KMS-11 (cell line): Measurements from ENCODE around the gene HEXD.

Experiments
- H2AFZ ChIP-seq: fragments of 200-600 bp; sonication (generic); 2 replicates; pipeline ENCODE4 v1.6.1; 2016; ENCODE audit warnings: antibody characterized with exemption, mixed run types, low read depth
- H3K27ac ChIP-seq: fragments of 200-600 bp; sonication (generic); 2 replicates; pipeline ENCODE4 v1.6.1; 2016; ENCODE audit warnings: mild to moderate bottlenecking, mixed run types
- H3K27me3 ChIP-seq: fragments of 200-600 bp; sonication (generic); 2 replicates; pipeline ENCODE4 v1.6.1; 2017; ENCODE audit warnings: mild to moderate bottlenecking, low read depth, mixed run types, moderate library complexity; ENCODE audit not compliant: insufficient read depth
- H3K36me3 ChIP-seq: fragments of 200-600 bp; sonication (generic); 2 replicates; pipeline ENCODE4 v1.6.1; 2017; ENCODE audit warnings: mild to moderate bottlenecking, mixed run types; ENCODE audit not compliant: insufficient read depth
- H3K4me1 ChIP-seq: fragments of 200-600 bp; sonication (generic); 2 replicates; pipeline ENCODE4 v1.6.1; 2016; ENCODE audit warnings: mild to moderate bottlenecking, low read depth, mixed run types; ENCODE audit not compliant: poor library complexity, severe bottlenecking
- H3K4me2 ChIP-seq: fragments of 200-600 bp; sonication (generic); 2 replicates; pipeline ENCODE4 v1.7.0; 2016; ENCODE audit warnings: mild to moderate bottlenecking, mixed run types
- H3K4me3 ChIP-seq: fragments of 200-600 bp; sonication (generic); IDR thresholded peaks from 2 replicates; pipeline ENCODE4 v1.6.1; 2017; ENCODE audit warnings: low read depth, low read length, mixed read lengths; ENCODE audit not compliant: insufficient read depth
- H3K79me2 ChIP-seq: fragments of 200-600 bp; sonication (generic); 2 replicates; pipeline ENCODE4 v1.6.1; 2016; ENCODE audit warnings: low read depth, mixed run types; ENCODE audit not compliant: insufficient read depth
- H3K9ac ChIP-seq: fragments of 200-600 bp; sonication (generic); 2 replicates; pipeline ENCODE4 v1.6.1; 2016; ENCODE audit warnings: mild to moderate bottlenecking, mixed run types
- H4K20me1 ChIP-seq: fragments of 200-600 bp; sonication (generic); 2 replicates; pipeline ENCODE4 v1.6.1; 2016; ENCODE audit warnings: mild to moderate bottlenecking, mixed run types; ENCODE audit not compliant: insufficient read depth
- TF ChIP-seq, protein P1 (sequence below): fragments of 200-600 bp; sonication (generic); conservative IDR thresholded peaks from 2 replicates; pipeline ENCODE4 v1.6.1; 2017; ENCODE audit warnings: low read depth, mild to moderate bottlenecking, antibody characterized with exemption, low read length, moderate library complexity, mixed read lengths

Gene HEXD

DNA sequence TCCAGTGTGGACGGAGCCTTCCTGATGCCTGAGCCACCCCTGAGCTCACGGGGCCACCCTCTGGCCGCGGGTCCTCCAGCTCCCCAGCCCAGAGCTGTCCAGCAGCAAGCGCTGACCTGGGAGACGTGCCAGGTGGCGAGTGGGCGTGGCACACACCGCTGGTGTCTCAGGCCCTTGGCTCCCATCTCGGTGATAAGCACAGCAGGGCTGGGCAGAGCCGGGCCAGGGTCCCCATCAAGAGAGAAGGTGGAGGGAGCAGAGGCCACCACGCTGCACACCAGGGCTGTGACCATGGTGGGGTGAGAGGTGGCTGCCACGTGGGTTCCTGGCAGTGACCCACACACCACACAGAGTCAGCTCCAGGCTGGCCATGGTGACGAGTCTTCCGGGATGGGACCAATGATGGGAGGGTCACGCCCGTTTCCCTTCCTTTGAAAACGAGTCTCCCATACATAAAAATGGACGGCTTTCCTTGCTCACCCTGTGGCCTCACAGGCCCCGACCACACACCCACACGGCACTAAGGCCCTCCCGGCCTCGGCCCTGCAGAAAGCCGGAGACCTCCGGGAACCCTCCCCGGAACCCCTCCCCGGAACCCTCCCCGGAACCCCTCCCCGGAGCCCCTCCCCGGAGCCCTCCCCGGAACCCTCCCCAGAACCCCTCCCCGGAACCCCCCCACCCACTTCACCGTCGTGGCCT, 29.8 kb upstream of the HEXD start:
- no peaks in the 10 kb centered on the region for H4K20me1 ChIP-seq
- H3K4me2 ChIP-seq, result no peak overlapping the region
- no peak overlapping the region for H3K4me3 ChIP-seq
- H3K4me1 ChIP-seq, result peaks cover 18% of the 10 kb centered on the region
- H2AFZ ChIP-seq, result no peak overlapping the region
- TF ChIP-seq, protein P1, sequence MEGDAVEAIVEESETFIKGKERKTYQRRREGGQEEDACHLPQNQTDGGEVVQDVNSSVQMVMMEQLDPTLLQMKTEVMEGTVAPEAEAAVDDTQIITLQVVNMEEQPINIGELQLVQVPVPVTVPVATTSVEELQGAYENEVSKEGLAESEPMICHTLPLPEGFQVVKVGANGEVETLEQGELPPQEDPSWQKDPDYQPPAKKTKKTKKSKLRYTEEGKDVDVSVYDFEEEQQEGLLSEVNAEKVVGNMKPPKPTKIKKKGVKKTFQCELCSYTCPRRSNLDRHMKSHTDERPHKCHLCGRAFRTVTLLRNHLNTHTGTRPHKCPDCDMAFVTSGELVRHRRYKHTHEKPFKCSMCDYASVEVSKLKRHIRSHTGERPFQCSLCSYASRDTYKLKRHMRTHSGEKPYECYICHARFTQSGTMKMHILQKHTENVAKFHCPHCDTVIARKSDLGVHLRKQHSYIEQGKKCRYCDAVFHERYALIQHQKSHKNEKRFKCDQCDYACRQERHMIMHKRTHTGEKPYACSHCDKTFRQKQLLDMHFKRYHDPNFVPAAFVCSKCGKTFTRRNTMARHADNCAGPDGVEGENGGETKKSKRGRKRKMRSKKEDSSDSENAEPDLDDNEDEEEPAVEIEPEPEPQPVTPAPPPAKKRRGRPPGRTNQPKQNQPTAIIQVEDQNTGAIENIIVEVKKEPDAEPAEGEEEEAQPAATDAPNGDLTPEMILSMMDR, result no peak
- H3K27ac ChIP-seq, result no peak overlapping the region
- H3K9ac ChIP-seq, result no peak overlapping the region
- no peaks in the 10 kb centered on the region for H3K27me3 ChIP-seq
- no peaks in the 10 kb centered on the region for H3K79me2 ChIP-seq
- H3K36me3 ChIP-seq, result no peaks in the 10 kb centered on the region; the same call in 1 of the 2 replicates

DNA sequence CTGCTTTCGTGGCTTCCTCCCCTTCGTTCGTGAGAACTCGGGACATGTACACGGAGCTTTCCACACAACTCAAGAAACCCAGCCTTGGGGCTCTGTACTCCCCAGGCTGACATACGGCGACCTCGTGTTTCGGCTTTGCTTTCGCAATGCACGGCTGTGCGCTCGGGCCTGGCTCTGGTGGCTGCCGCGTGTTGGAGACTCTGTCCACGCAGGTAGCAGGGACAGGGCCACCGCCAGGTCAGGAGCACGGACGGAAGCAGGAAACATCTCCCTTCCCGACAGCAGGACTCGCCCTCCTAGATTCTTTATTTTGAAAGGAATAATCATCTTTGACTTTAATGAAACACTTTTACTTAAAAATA, 29.2 kb upstream of the HEXD start:
- H3K4me3 ChIP-seq, result no peak overlapping the region
- H2AFZ ChIP-seq, result no peak overlapping the region
- no peak overlapping the region for H3K27ac ChIP-seq
- H4K20me1 ChIP-seq, result no peaks in the 10 kb centered on the region
- no peaks in the 10 kb centered on the region; the same call in 1 of the 2 replicates for H3K36me3 ChIP-seq
- no peaks in the 10 kb centered on the region for H3K27me3 ChIP-seq
- H3K4me1 ChIP-seq, result peaks cover 18% of the 10 kb centered on the region
- no peaks in the 10 kb centered on the region for H3K79me2 ChIP-seq
- no peak overlapping the region for H3K4me2 ChIP-seq
- TF ChIP-seq, protein P1, result no peak
- H3K9ac ChIP-seq, result no peak overlapping the region

DNA sequence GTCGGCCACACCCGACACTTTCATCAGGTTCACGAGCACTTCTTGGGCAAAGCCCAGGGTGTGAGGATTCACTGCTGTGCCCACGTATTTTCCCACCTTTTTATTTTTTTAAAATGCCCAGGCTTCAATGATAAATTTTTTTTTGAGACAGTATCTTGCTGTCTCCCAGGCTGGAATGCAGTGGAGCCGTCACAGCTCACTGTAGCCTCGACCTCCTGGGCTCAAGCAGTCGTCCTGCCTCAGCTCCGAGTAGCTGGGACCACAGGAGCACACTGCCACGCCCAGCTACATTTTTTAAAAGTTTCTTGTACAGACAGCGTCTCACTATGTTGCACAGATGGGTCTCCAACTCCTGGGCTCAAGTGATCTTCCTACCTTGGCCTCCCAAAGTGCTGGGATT, 28.8 kb upstream of the HEXD start:
- Histone ChIP-seq H3K4me3 (no peak overlapping the region), H3K36me3 (no peaks in the 10 kb centered on the region; the same call in 1 of the 2 replicates), H3K4me1 (peaks cover 17% of the 10 kb centered on the region), H3K9ac (no peak overlapping the region), H4K20me1 (no peaks in the 10 kb centered on the region), H2AFZ (no peak overlapping the region), H3K79me2 (no peaks in the 10 kb centered on the region), H3K4me2 (no peak overlapping the region), H3K27ac (no peak overlapping the region), H3K27me3 (no peaks in the 10 kb centered on the region)
- TF ChIP-seq, protein P1, result no peak

DNA sequence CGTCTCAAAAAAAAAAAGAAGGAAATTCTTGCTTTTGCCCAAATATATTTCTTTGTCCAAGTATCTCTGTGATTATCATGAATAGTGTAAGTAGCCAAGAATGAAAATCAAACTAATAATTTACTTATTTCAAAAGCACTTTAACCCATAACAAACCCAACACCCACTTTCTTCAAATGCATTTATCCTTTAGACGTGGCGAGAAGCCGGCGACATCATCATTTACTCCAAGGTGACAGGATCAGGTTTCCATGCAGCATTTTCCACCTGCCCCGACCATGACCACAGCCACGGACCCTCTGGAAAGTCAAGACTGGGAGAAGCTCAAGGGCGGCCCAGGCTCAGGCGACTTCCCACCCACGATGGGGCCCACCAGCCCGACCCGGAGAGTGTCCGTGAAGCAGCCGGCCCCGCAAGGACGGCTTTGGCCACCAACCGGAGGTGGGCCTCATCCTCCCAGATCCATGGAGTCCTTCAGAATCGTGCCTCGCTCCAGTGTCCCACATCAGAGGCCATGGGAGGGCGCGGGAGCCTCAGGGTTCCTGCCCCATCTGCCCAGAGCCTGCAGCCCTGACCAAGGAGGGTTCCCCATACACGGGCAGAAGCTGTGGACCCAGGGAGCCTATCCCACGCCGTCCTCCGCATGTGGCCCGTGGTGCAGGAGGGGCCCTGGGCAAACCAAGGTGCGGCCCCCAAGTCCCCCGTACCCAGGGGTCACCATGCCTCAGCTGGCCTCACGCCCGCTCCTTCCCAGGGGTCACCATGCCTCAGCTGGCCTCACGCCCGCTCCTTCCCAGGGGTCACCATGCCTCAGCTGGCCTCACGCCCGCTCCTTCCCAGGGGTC, 27.9 kb upstream of the HEXD start:
- no peaks in the 10 kb centered on the region for H4K20me1 ChIP-seq
- H3K4me3 ChIP-seq, result no peak overlapping the region
- H2AFZ ChIP-seq, result no peak overlapping the region
- TF ChIP-seq, protein P1, result no peak
- H3K79me2 ChIP-seq, result no peaks in the 10 kb centered on the region
- H3K27ac ChIP-seq, result no peak overlapping the region
- no peak overlapping the region for H3K9ac ChIP-seq
- no peaks in the 10 kb centered on the region; the same call in 1 of the 2 replicates for H3K36me3 ChIP-seq
- H3K4me1 ChIP-seq, result peaks cover 9% of the 10 kb centered on the region
- H3K27me3 ChIP-seq, result no peaks in the 10 kb centered on the region
- H3K4me2 ChIP-seq, result no peak overlapping the region
